ENCODE measurements around the gene PRKCZ. TPM values are rescaled to one million over a fixed set of nuclear protein-coding genes. Genes with fewer than 3 reads are reported as not detected.

The PRKCZ gene
- total RNA-seq, 2 experiments from 2014 or later: 17.8 to 19.0 TPM

DNA sequence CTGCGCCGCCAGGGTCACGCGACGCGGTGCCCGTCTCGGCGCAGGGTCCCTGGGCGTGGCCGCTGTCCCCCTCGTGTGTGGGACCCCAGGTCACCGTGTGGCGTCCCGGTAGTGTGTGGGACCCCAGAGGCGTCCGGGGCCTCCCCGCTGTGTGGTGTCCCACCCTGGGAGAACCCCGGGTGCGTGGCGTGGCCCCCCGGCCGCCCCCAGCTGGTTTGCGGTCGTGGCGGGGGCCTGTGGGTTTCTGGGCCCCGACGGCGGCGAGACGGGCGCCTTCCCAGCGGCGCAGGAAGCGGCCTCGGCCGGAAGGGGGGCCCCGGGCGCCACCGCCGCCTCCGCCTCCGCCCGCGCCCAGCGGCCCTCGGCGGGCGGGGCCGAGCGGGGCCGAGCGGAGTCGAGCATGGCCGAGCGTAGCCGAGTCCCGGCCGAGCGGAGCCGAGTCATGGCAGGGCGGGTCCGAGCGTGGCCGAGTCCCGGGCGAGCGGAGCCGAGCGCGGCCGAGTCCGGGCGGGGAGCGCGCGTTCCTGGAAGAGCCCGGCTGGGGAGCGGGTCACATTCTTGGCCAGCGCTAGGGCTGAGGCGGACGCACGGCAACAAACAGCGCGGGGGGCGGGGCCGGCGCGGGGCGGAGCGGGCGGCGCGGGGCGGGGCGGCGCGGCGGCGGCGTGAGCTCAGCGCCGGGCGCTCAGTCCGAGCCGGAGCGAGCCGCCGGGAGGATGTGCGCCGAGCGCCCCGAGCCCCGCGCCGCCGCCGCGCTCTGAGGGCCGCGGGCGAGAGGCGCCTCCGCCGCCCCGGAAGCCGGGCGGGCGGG is 177.3 kb downstream of the PRKCZ start:
- Histone ChIP-seq H3K36me3 (ENCODE audit: insufficient read depth, low read length) (no peaks in the 10 kb centered on the region), H3K9me3 (ENCODE audit: control insufficient read depth in 1 of 2, insufficient read depth in 1 of 2, low read length in 2 of 2) (no peaks in the 10 kb centered on the region), H3K4me1 (ENCODE audit: insufficient read depth, low read length) (peaks cover 50% of the 10 kb centered on the region), H3K27me3 (ENCODE audit: control insufficient read depth in 1 of 2, insufficient read depth in 2 of 2, low read length in 2 of 2) (no peaks in the 10 kb centered on the region), H3K4me3 (ENCODE audit: low read length) (peak overlapping the region; percentile 26), H3K27ac (ENCODE audit: low read depth in 1 of 2, low read length in 2 of 2) (peak overlapping the region in 1 of 2 donors; percentile 46)
- ChIA-PET POLR2A (interaction anchor here (0.5 to 9.7 kb wide), 19 partner anchors 9 to 164 kb away, joined by 3 to 197 read pairs (median 7); partner anchors contain the start of genes FAAP20, MORN1 and RER1), CTCF (interaction anchor here (1.2 kb wide), 1 partner anchor 33 kb away, joined by 3 read pairs; the partner anchor contains the start of gene FAAP20)
- intact Hi-C loops (cut with DNase I, micrococcal nuclease): loop anchor here in 1 of 2 experiments (1.0 to 2.0 kb wide), 2 partner anchors 21 to 73 kb away; no protein-coding TSS in a partner anchor
- Mint-ChIP-seq H3K9me3 (no peaks in the 10 kb centered on the region), H3K4me3 (peak overlapping the region; percentile 88), H3K27me3 (peaks cover 16% of the 10 kb centered on the region), H3K27ac (peak overlapping the region; percentile 82), H3K36me3 (ENCODE audit: low read depth) (peaks cover 40% of the 10 kb centered on the region), H3K4me1 (ENCODE audit: low read depth) (peaks cover 23% of the 10 kb centered on the region)
- ATAC-seq (ENCODE audit: poor library complexity) (peak; percentile 70), DNase-seq (peak; percentile 86 to 98 (median 94))
- TF ChIP-seq, protein P1, sequence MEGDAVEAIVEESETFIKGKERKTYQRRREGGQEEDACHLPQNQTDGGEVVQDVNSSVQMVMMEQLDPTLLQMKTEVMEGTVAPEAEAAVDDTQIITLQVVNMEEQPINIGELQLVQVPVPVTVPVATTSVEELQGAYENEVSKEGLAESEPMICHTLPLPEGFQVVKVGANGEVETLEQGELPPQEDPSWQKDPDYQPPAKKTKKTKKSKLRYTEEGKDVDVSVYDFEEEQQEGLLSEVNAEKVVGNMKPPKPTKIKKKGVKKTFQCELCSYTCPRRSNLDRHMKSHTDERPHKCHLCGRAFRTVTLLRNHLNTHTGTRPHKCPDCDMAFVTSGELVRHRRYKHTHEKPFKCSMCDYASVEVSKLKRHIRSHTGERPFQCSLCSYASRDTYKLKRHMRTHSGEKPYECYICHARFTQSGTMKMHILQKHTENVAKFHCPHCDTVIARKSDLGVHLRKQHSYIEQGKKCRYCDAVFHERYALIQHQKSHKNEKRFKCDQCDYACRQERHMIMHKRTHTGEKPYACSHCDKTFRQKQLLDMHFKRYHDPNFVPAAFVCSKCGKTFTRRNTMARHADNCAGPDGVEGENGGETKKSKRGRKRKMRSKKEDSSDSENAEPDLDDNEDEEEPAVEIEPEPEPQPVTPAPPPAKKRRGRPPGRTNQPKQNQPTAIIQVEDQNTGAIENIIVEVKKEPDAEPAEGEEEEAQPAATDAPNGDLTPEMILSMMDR (IDR thresholded peaks at IDR 0.05): no peak

DNA sequence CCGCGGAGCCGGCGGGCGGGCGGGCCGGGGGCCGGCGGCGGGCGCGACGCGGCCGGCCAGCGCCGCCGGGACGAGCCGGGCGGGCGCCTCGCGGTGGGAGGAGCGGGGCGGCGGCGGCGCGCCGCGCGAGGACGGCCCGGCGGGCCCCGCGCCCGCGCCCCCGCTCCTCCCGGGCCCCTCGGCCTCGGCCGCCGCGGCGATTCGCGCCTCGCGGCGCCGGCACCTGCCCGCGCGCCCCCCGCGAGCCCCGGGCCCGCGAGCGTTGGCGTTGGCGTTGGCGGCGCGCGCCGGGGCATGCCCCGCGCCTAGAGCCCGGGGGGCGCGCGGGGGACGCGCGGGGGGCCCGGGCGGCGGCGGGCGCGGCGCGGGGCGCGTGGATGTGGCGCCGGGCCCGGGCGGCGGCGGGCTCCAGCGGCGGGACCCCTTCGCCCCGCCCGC is 178.0 kb downstream of the PRKCZ start, which contains the start of gene SKI:
Gene SKI, plus strand, starts transcription at position 163 of the 438 bp plus-strand sequence. CDS start 448 bp downstream, outside the sequence.
- TF ChIP-seq, protein P1 (IDR thresholded peaks at IDR 0.05): no peak
- peaks cover 28% of the 10 kb centered on the region for H3K4me1 Mint-ChIP-seq (ENCODE audit: low read depth)
- no peak for DNase-seq
- Histone ChIP-seq H3K27ac (ENCODE audit: low read depth in 1 of 2, low read length in 2 of 2) (peak within 1 kb of the TSS in 1 of 2 donors; percentile 92), H3K4me1 (ENCODE audit: insufficient read depth, low read length) (peaks cover 56% of the 10 kb centered on the region), H3K4me3 (ENCODE audit: low read length) (peak within 1 kb of the TSS; percentile 95), H3K9me3 (ENCODE audit: control insufficient read depth in 1 of 2, insufficient read depth in 1 of 2, low read length in 2 of 2) (no peaks in the 10 kb centered on the region), H3K27me3 (ENCODE audit: control insufficient read depth in 1 of 2, insufficient read depth in 2 of 2, low read length in 2 of 2) (no peaks in the 10 kb centered on the region), H3K36me3 (ENCODE audit: insufficient read depth, low read length) (no peaks in the 10 kb centered on the region)
- intact Hi-C loops (cut with DNase I, micrococcal nuclease): loop anchor here in 1 of 2 experiments (2.0 kb wide), 1 partner anchor 73 kb away; no protein-coding TSS in a partner anchor
- peaks cover 44% of the 10 kb centered on the region for H3K36me3 Mint-ChIP-seq (ENCODE audit: low read depth)
- ChIA-PET CTCF (interaction anchor here (1.0 to 1.2 kb wide), 2 partner anchors 15 to 33 kb away, joined by 3 read pairs; partner anchors contain the start of gene FAAP20), POLR2A (interaction anchor here (1.3 to 9.7 kb wide), 10 partner anchors 13 to 71 kb away, joined by 3 to 197 read pairs (median 10); partner anchors contain the start of gene FAAP20)
- H3K27ac Mint-ChIP-seq: peak within 1 kb of the TSS; percentile 100
- ATAC-seq (ENCODE audit: poor library complexity): no peak
- peaks cover 16% of the 10 kb centered on the region for H3K27me3 Mint-ChIP-seq
- H3K9me3 Mint-ChIP-seq: no peaks in the 10 kb centered on the region
- peak within 1 kb of the TSS; percentile 99 for H3K4me3 Mint-ChIP-seq

- ChIA-PET POLR2A (interaction anchor here (0.9 to 9.7 kb wide), 18 partner anchors 10 to 320 kb away, joined by 3 to 197 read pairs (median 7); partner anchors contain the start of genes FAAP20, MORN1, PANK4 and RER1), CTCF (interaction anchor here (1.0 to 6.3 kb wide), 4 partner anchors 16 to 153 kb away, joined by 3 to 25 read pairs (median 10); partner anchors contain the start of gene FAAP20)
- intact Hi-C loops (cut with DNase I, micrococcal nuclease): loop anchor here in 1 of 2 experiments (2.0 kb wide), 1 partner anchor 72 kb away; no protein-coding TSS in a partner anchor
- H3K36me3 ChIP-seq (ENCODE audit: insufficient read depth, low read length): no peaks in the 10 kb centered on the region
- H3K27me3 ChIP-seq (ENCODE audit: control insufficient read depth in 1 of 2, insufficient read depth in 2 of 2, low read length in 2 of 2): no peaks in the 10 kb centered on the region
- DNase-seq (peak in 5 of 14 experiments; percentile 40 to 64 (median 42)), ATAC-seq (ENCODE audit: poor library complexity) (no peak)
- peaks cover 16% of the 10 kb centered on the region for H3K27me3 Mint-ChIP-seq
- TF ChIP-seq, protein P1 (IDR thresholded peaks at IDR 0.05): no peak
- H3K4me1 Mint-ChIP-seq (ENCODE audit: low read depth): peaks cover 33% of the 10 kb centered on the region
- no peaks in the 10 kb centered on the region for H3K9me3 ChIP-seq (ENCODE audit: control insufficient read depth in 1 of 2, insufficient read depth in 1 of 2, low read length in 2 of 2)
- H3K9me3 Mint-ChIP-seq: no peaks in the 10 kb centered on the region
- peak overlapping the region; percentile 99 for H3K4me3 Mint-ChIP-seq
- peak overlapping the region in 1 of 2 donors; percentile 92 for H3K27ac ChIP-seq (ENCODE audit: low read depth in 1 of 2, low read length in 2 of 2)
- H3K36me3 Mint-ChIP-seq (ENCODE audit: low read depth): peaks cover 49% of the 10 kb centered on the region
- peak overlapping the region; percentile 100 for H3K27ac Mint-ChIP-seq
- peak overlapping the region; percentile 95 for H3K4me3 ChIP-seq (ENCODE audit: low read length)
- H3K4me1 ChIP-seq (ENCODE audit: insufficient read depth, low read length): peaks cover 61% of the 10 kb centered on the region
Measured at GRCh38 chr1:2228694-2229036, 178.5 kb downstream of the PRKCZ start.
